GM10266 (cell line): ENCODE data around the gene MTFMT.

Source experiments
- DNase-seq: peaks from one replicate; pipeline ENCODE4 v3.0.0; 2012; ENCODE audit errors: extremely low spot score
- CTCF ChIP-seq: IDR thresholded peaks from 2 replicates; pipeline ENCODE4 v1.5.1; 2012; ENCODE audit warnings: mild to moderate bottlenecking, low read depth; ENCODE audit not compliant: control insufficient read depth, insufficient read depth; ENCODE audit errors: missing control alignments

Gene MTFMT

GRCh38 chr15:65058394-65059368 lies 29.2 kb upstream of the MTFMT start:
- DNase-seq, result no peak
- TF ChIP-seq CTCF, result no peak

GRCh38 chr15:65057549-65057940 lies 28.1 kb upstream of the MTFMT start:
- TF ChIP-seq CTCF, result no peak
- DNase-seq, result no peak

DNA sequence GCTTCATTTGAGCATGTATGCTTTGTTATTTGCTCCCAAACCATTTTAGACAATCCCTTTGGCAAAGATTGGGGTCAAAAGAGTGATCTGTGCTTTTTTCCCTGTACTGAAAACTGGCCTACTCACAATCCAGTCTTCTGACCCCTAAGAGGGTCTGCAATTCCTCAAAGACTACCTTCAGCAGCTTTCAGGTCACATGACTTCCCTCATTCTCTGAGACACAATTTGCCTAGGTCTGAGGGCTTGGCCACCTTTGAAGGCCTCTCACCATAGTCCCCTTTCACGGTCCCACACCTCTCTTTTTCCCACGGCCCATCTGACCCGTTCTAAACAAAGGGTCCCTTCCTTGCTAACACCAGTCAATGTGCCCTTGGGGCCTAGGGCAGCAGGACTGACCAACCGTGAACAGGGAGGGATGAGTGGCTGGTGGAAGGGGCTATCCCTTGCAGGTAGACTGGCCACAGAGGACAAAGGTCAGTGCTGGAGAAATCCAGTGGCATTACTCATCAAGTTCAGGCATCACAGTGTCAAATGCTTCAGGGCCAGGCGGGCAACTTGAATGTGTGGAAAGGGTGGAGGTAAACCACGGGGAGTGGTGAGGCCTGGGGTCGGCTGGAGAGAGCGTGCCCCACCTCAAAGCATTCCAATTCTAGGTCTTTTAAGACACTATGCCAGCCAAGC lies 27.6 kb upstream of the MTFMT start:
- no peak for TF ChIP-seq CTCF
- DNase-seq, result no peak

GRCh38 chr15:65056106-65056505 lies 26.7 kb upstream of the MTFMT start:
- DNase-seq, result no peak
- no peak for TF ChIP-seq CTCF

DNA sequence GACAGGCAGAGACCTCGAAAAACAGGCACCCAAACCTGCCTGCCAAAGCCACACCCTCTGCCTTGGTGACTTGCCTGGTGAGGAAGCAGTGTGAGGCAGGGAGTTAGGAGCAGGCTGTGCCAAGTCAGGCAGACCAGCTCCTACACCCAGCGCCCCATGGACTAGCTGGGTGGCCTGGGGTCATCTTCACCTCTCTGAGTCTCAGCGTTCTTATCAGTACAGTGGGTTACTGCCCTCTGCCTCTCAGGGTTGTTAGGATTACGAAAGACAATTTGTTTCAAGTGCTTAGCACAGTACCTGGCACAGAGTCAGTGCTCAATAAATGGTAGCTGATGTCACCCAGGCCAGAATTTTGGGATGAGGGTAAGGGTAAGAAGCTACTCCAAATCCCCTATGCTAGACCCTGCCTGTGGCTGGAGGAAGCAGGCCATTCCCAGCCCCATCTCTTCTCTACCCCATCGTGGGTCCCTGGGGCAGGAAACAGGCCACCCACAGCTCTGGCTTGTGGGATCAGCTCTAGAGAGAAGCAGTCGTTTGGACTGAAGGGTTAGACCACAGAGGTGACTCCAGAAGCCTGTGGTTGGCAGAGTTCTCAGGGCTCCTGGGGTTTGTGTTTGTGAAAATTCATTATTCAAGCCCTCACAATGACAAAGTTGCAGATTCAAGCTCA lies 25.9 kb upstream of the MTFMT start:
- no peak for DNase-seq

More for the DNA sequence above, 25.9 kb upstream of the MTFMT start:
- TF ChIP-seq CTCF, result no peak
